ENCODE data around the gene SMCO2.

Gene SMCO2

DNA sequence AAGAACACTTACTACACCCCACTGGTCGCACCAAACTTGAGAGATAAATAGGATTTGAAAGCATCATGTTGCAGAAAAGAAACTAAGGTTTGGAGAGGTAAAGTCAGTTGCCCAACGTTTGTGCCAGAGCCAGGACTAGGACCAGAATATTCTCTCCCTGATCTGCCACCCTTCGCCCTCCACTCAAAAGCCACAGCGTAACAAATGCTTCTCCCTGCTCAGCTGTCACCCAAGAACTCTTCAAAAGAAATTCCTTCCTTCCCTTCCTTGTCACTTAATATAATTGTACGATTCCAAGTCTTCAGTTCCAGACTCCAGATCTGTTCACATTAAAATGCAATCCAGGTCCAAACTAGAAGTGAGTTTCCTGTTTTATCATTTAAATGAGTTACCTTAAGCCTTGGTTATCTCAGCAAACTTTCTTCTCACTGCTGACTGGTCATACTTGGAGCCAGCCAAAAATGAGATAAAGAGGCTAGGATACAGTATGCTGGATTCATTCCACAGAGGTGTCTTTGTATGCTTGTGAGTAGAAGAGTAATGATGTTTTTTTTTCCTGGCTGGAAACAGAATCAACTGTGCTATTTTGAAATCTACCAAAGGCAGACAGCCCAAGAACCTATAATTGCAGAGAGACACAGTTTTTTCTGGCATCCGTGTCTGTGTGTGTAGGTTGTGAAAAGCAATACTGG lies 64.6 kb downstream of the SMCO2 start:
- TF ChIP-seq, protein P1, sequence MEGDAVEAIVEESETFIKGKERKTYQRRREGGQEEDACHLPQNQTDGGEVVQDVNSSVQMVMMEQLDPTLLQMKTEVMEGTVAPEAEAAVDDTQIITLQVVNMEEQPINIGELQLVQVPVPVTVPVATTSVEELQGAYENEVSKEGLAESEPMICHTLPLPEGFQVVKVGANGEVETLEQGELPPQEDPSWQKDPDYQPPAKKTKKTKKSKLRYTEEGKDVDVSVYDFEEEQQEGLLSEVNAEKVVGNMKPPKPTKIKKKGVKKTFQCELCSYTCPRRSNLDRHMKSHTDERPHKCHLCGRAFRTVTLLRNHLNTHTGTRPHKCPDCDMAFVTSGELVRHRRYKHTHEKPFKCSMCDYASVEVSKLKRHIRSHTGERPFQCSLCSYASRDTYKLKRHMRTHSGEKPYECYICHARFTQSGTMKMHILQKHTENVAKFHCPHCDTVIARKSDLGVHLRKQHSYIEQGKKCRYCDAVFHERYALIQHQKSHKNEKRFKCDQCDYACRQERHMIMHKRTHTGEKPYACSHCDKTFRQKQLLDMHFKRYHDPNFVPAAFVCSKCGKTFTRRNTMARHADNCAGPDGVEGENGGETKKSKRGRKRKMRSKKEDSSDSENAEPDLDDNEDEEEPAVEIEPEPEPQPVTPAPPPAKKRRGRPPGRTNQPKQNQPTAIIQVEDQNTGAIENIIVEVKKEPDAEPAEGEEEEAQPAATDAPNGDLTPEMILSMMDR (IDR thresholded peaks at IDR 0.05; ENCODE audit: control insufficient read depth, extremely low read depth, insufficient read depth) = no peak
- DNase-seq (ENCODE audit: low read depth) = no peak
- H3K4me3 ChIP-seq (ENCODE audit: low read depth, low read length) = no peak overlapping the region

DNA sequence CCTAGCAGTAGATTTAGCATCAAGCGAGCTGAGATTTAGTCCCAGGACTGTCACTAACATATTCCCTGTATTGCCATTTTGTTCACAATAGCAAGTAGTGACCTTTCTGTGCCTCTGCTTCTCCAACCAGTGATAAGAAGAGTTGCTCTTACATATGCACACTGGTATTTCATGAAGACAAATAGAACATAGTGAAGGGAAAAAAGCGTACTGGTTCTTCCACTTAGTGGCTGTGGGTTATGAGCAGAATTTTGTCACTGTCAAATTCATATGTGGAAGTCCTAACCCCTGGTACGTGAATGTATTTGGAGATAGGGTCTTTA lies 65.1 kb downstream of the SMCO2 start:
- DNase-seq (ENCODE audit: low read depth) = no peak
- TF ChIP-seq, protein P1 (IDR thresholded peaks at IDR 0.05; ENCODE audit: control insufficient read depth, extremely low read depth, insufficient read depth) = no peak
- no peak overlapping the region for H3K4me3 ChIP-seq (ENCODE audit: low read depth, low read length)

DNA sequence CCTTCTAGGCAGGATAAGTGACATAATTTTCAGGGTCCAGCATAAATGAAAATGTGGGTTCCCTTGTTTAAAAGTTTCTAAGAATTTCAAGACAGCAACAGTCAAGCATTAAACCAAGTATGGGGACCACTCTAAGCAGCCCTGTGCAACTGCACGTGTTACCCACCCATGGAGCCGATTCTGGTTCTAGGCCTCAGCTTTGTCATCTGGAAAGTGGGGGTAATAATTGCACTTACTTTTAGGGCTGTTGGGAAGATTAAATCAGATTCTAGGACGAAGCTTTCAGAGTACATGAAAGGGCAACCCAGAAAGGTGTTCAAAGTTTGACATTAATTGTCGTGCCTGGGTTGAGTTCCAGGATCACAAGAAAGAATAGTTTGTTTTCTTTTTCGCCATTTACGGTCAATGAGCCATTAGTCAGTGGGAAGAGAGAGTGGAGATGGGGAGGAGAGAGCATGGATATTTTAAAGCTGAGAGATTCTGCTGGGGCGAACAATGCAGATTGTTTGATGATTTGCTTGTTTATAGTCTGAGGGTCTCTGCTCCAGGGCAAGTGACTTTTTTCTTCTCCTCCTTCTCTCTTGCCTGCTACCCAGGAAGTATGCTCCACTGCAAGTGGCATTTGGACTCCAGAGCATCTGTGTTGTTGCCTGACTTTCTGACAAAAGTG lies 66.8 kb downstream of the SMCO2 start:
- no peak overlapping the region for H3K4me3 ChIP-seq (ENCODE audit: low read depth, low read length)
- TF ChIP-seq, protein P1 (IDR thresholded peaks at IDR 0.05; ENCODE audit: control insufficient read depth, extremely low read depth, insufficient read depth) = no peak
- DNase-seq (ENCODE audit: low read depth) = no peak

DNA sequence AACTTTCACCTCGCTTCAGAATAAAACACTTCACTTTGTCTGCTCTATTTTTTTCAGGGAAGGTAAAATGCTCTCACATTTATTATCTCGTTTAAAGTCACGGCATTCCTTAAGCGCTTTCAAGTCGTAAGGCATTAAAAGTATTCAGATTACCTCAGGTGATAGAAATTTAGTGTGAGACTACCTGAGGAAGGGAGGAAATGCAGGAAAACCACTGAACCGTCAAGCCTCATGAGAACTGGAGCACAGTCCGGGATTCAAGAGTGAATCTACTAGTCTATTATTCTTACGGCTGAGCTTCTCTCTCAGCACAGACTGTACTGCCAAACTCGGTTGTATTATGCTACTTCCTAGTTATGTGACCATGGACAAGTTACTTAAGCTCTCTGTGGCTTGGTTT lies 69.1 kb downstream of the SMCO2 start:
- no peak for DNase-seq (ENCODE audit: low read depth)
- H3K4me3 ChIP-seq (ENCODE audit: low read depth, low read length) = no peak overlapping the region
- TF ChIP-seq, protein P1 (IDR thresholded peaks at IDR 0.05; ENCODE audit: control insufficient read depth, extremely low read depth, insufficient read depth) = no peak

DNA sequence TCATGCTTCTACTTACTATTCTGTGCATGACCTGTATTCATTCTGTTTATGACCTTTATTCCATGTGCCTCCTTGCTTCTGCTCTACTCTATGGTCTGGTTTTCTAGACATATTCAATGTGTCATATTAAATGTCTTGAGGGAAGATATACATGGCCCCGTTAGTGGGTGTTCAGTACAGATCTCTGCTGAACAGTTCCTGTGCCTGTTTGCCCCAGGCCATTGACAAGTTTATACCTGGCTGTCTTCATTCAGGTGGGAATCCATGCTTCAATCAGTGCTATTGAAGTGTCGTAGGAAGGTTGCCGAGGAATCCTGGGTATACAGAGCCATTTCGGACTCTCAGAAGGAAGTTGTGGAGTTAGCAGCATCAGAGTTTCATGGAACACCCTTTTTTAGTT lies 70.1 kb downstream of the SMCO2 start:
- no peak overlapping the region for H3K4me3 ChIP-seq (ENCODE audit: low read depth, low read length)
- no peak for DNase-seq (ENCODE audit: low read depth)
- TF ChIP-seq, protein P1 (IDR thresholded peaks at IDR 0.05; ENCODE audit: control insufficient read depth, extremely low read depth, insufficient read depth) = no peak

DNA sequence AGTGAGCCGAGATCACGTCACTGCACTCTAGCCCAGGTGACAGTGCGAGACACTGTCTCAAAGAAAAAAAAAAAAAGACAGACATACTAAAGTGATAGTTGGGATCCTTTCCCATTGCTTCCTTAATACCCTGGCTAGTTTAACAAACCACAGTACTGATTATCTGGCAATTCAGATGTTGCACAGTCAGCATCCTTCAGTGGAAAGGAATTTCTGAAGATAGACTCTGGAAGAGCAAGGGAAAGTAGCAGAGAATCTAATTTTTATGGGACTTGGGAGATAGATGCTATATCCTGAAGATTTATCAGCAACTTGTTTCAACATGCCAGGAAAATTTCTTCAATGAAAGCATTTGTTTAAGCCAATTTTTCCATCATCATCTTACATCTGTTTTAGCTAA lies 71.0 kb downstream of the SMCO2 start:
- TF ChIP-seq, protein P1 (IDR thresholded peaks at IDR 0.05; ENCODE audit: control insufficient read depth, extremely low read depth, insufficient read depth) = no peak
- H3K4me3 ChIP-seq (ENCODE audit: low read depth, low read length) = no peak overlapping the region
- no peak for DNase-seq (ENCODE audit: low read depth)

All from LNCaP clone FGC (cell line).